Ovary (tissue), 9 donors: ENCODE results near the gene RNF32. TPM values are rescaled to one million over a fixed set of nuclear protein-coding genes. Genes with fewer than 3 reads are reported as not detected.
"Not testable (repeated sequence)": the region's sequence is repeated elsewhere in the genome, so short reads cannot be mapped to it uniquely, and the experiment has no call there.

Experiments used
- DNase-seq, 5 donors: peaks; one replicate each; pipeline ENCODE4 v3.0.0-alpha.2; 2019 to 2020
- H3K27ac ChIP-seq, 2 donors: fragments of 200-600 bp; one replicate each; pipeline versions ENCODE4 v1.5.1 to v1.8.0; 2019 to 2022
- H3K27me3 ChIP-seq: fragments of 200-600 bp; one replicate; pipeline ENCODE4 v1.8.0; 2022
- H3K36me3 ChIP-seq: fragments of 200-600 bp; sonication (generic); one replicate; pipeline ENCODE4 v1.5.1; 2019
- H3K4me1 ChIP-seq: one replicate; pipeline ENCODE4 v1.8.1; 2013; ENCODE audit warnings: mild to moderate bottlenecking, moderate library complexity; ENCODE audit not compliant: insufficient read depth
- H3K4me3 ChIP-seq: fragments of 200-600 bp; sonication (generic); one replicate; pipeline ENCODE4 v1.5.1; 2017
- H3K9me3 ChIP-seq, 2 donors: fragments of 200-600 bp in 1 of 2; sonication (generic) in 1 of 2; one replicate each; pipeline versions ENCODE4 v1.5.1 to v1.8.1; 2013 to 2019; ENCODE audit warnings: mild to moderate bottlenecking in 1 of 2, moderate library complexity in 1 of 2
- CTCF ChIP-seq, 3 donors: fragments of 450-650 bp in 2 of 3; fragments of 200-600 bp in 1 of 3; IDR thresholded peaks; one replicate each; pipeline versions ENCODE4 v1.5.1 to v1.8.0; 2016 to 2022; ENCODE audit warnings: antibody characterized with exemption in 3 of 3, mild to moderate bottlenecking in 1 of 3
- EP300 ChIP-seq: sonication (generic); formaldehyde crosslinking; IDR thresholded peaks from one replicate; pipeline ENCODE4 v1.6.1; 2017; ENCODE audit warnings: antibody characterized with exemption
- POLR2A ChIP-seq: fragments of 450-650 bp; IDR thresholded peaks from one replicate; pipeline ENCODE4 v1.6.1; 2017; ENCODE audit warnings: antibody characterized with exemption, mild to moderate bottlenecking, moderate library complexity
- WGBS, 3 donors: extraction: QIAGEN DNeasy Blood & Tissue Kit in 1 of 3; methylation state at CpG; one replicate each; pipeline versions ENCODE4 v1.1.5 to v1.1.7; 2013 to 2017; 5-methylcytosine and 5-hydroxymethylcytosine counted together
- intact Hi-C, 4 donors: fragments of 100-400 bp; cut with DNase I; formaldehyde crosslinking; loops; one replicate each; pipeline versions ENCODE4 v1.11.0 to v1.15.1; 2022 to 2023
- polyA plus RNA-seq, 2 donors: library from polyadenylated mRNA; stranded (reverse); fragments of 200-250 nt in 1 of 2; fragments of 350-450 nt in 1 of 2; fragmentation: Illumina TruSeq in 1 of 2; extraction: RNeasy Lipid Tissue Mini Kit (QIAGEN cat#74804) in 1 of 2; gene quantifications; one replicate each; pipeline ENCODE4 v1.2.3, GENCODE V29; 2013 to 2014
- total RNA-seq, 7 donors: library from RNA; depleted of rRNA in 2 of 7; stranded (reverse); fragments of >200 nt in 2 of 7; fragmentation: NEBNext Ultra II Directional in 3 of 7; extraction: Animal tissue kit (Norgen Biotek cat#: 25700) in 3 of 7; gene quantifications; one replicate each; pipeline versions ENCODE4 v1.1.0 to v1.2.4, GENCODE V29; 2016 to 2023
- donor health status: DM: no; HTN: no; CAD: no; lungs with moderate emphysema.
- donor health status: DM: no; HTN: no; CAD: no.
- donor health status: Bipolar disorder and iron deficiency.
- donor health status: DM: yes; HTN: yes; CAD: no.
- donor health status: DM: no; HTN: no; CAD: no.
- donor health status: DM: yes; HTN: yes; CAD: no.

The RNF32 gene
- total and polyA plus RNA-seq, 9 donors, result 0.72 to 2.3 (median 1.6) TPM

- WGBS, 3 donors, result 67 to 71% (median 70%) methylated on average over 11 of the region's 11 CpGs
- no peak overlapping the region for H3K27ac ChIP-seq
- DNase-seq, result no peak
- no peak for TF ChIP-seq EP300
- no peak for TF ChIP-seq CTCF (IDR thresholded peaks at IDR 0.05)
- TF ChIP-seq POLR2A, result no peak
- H3K36me3 ChIP-seq, result no peaks in the 10 kb centered on the region
- H3K27me3 ChIP-seq, result no peaks in the 10 kb centered on the region
- H3K4me1 ChIP-seq, result no peaks in the 10 kb centered on the region
- H3K4me3 ChIP-seq, result no peak overlapping the region
- intact Hi-C loops, result no loop called here
- H3K9me3 ChIP-seq, result peaks cover 0 to 7% of the 10 kb centered on the region in 2 donors
Observed at GRCh38 chr7:156617215-156617614, 23.4 kb upstream of the RNF32 start.

- no peak for DNase-seq
- Histone ChIP-seq H3K9me3 (peaks cover 0 to 7% of the 10 kb centered on the region in 2 donors), H3K36me3 (no peaks in the 10 kb centered on the region), H3K27ac (no peak overlapping the region), H3K27me3 (no peaks in the 10 kb centered on the region), H3K4me3 (no peak overlapping the region), H3K4me1 (no peaks in the 10 kb centered on the region)
- intact Hi-C loops, result no loop called here
- TF ChIP-seq CTCF (IDR thresholded peaks at IDR 0.05), result no peak
- TF ChIP-seq POLR2A, result no peak
- no peak for TF ChIP-seq EP300
- WGBS, 3 donors, result 83 to 96% (median 86%) methylated on average over 18 of the region's 18 CpGs
Observed at GRCh38 chr7:156618078-156618779, 22.3 kb upstream of the RNF32 start.

GRCh38 chr7:156618780-156619367 is 21.7 kb upstream of the RNF32 start:
- Histone ChIP-seq H3K27ac (no peak overlapping the region), H3K27me3 (no peaks in the 10 kb centered on the region), H3K9me3 (peaks cover 0 to 7% of the 10 kb centered on the region in 2 donors), H3K36me3 (no peaks in the 10 kb centered on the region), H3K4me3 (no peak overlapping the region), H3K4me1 (no peaks in the 10 kb centered on the region)
- 79 to 83% (median 80%) methylated on average over 12 to 14 of the region's 14 CpGs for WGBS, 3 donors
- intact Hi-C loops, result no loop called here
- no peak for DNase-seq
- TF ChIP-seq POLR2A (no peak), CTCF (IDR thresholded peaks at IDR 0.05) (no peak), EP300 (no peak)

- H3K9me3 ChIP-seq, intact Hi-C loops, H3K4me1 ChIP-seq, H3K4me3 ChIP-seq, H3K27ac ChIP-seq, DNase-seq, H3K36me3 ChIP-seq, H3K27me3 ChIP-seq: not testable (repeated sequence)
- 82 to 89% (median 86%) methylated on average over 13 of the region's 13 CpGs for WGBS, 3 donors
Observed at GRCh38 chr7:156619488-156620290, 20.9 kb upstream of the RNF32 start.
